Measurements from ENCODE around the gene NPLOC4. TPM values are rescaled to one million over a fixed set of nuclear protein-coding genes. Genes with fewer than 3 reads are reported as not detected.

Gene NPLOC4
- total and polyA plus RNA-seq, 2 of the 13 experiments (the other 11 are each of a cell fraction or from before 2014, with no cell fraction given), result 57.0 to 97.0 TPM

DNA sequence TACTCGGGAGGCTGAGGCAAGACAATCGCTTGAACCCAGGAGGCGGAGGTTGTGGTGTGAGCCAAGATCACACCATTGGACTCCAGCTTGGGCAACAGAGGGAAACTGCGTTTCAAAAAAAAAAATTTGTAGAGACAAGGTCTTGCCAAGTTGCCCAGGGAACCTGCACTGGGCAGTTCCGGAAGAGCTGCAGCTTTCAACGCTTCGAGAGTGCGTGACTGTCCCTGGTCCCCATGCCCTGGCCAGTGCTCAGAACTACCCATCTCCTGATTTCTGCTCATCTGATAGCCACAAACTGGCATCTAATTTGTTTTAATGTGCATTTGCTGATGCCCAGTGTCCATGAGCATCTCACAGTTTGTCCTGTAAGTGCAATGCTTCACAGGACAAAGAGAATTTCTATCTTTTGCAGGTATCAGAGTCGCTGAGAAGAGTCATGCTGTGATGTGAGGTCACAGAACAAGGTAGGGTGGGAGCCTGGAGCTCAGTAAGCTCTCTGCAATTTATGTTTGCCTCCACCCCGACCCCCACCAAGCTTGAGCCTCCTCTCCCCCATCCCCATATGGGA is 128.2 kb downstream of the NPLOC4 start (continued):
- TF ChIP-seq ZMYM4 (CRISPR knock-in tag; IDR thresholded peaks at IDR 0.05) (no peak), SETDB1 (CRISPR knock-in tag; IDR thresholded peaks at IDR 0.05; ENCODE audit: borderline replicate concordance) (no peak), ZNF777 (CRISPR knock-in tag; IDR thresholded peaks at IDR 0.05) (0 out of 2 replicates have a peak, but pooled peaks have one; percentile 5), ELF3 (CRISPR knock-in tag; IDR thresholded peaks at IDR 0.05) (no peak), FLYWCH1 (CRISPR knock-in tag; IDR thresholded peaks at IDR 0.05) (no peak), ZSCAN30 (CRISPR knock-in tag; IDR thresholded peaks at IDR 0.05) (no peak), ZNF124 (CRISPR knock-in tag; IDR thresholded peaks at IDR 0.05) (no peak), RBFOX2 (IDR thresholded peaks at IDR 0.05; ENCODE audit: low read depth, low read length) (peak; percentile 76), PHF20 (CRISPR knock-in tag; IDR thresholded peaks at IDR 0.05) (no peak), SIN3B (IDR thresholded peaks at IDR 0.05; ENCODE audit: low read length) (no peak), ZNF10 (CRISPR knock-in tag; IDR thresholded peaks at IDR 0.05; ENCODE audit: borderline replicate concordance, low read depth) (no peak), HDAC1 (CRISPR knock-in tag; IDR thresholded peaks at IDR 0.05) (no peak), KDM2A (CRISPR knock-in tag; IDR thresholded peaks at IDR 0.05; ENCODE audit: borderline replicate concordance, low read depth) (peak; percentile 38; the same call in 1 of the 2 replicates), ZFP37 (CRISPR knock-in tag; IDR thresholded peaks at IDR 0.05; ENCODE audit: borderline replicate concordance) (0 out of 2 replicates have a peak, but pooled peaks have one; percentile 24), HNRNPL (IDR thresholded peaks at IDR 0.05; ENCODE audit: low read depth, low read length) (0 out of 2 replicates have a peak, but pooled peaks have one; percentile 23), ZNF232 (CRISPR knock-in tag; IDR thresholded peaks at IDR 0.05; ENCODE audit: borderline replicate concordance) (0 out of 2 replicates have a peak, but pooled peaks have one; percentile 3), MBD4 (IDR thresholded peaks at IDR 0.05; ENCODE audit: borderline replicate concordance, low read length) (no peak), SIN3A (IDR thresholded peaks at IDR 0.05; ENCODE audit: borderline replicate concordance, low read depth, low read length) (no peak), TEAD2 (CRISPR knock-in tag; IDR thresholded peaks at IDR 0.05) (no peak)
- TF ChIP-seq, protein P1, sequence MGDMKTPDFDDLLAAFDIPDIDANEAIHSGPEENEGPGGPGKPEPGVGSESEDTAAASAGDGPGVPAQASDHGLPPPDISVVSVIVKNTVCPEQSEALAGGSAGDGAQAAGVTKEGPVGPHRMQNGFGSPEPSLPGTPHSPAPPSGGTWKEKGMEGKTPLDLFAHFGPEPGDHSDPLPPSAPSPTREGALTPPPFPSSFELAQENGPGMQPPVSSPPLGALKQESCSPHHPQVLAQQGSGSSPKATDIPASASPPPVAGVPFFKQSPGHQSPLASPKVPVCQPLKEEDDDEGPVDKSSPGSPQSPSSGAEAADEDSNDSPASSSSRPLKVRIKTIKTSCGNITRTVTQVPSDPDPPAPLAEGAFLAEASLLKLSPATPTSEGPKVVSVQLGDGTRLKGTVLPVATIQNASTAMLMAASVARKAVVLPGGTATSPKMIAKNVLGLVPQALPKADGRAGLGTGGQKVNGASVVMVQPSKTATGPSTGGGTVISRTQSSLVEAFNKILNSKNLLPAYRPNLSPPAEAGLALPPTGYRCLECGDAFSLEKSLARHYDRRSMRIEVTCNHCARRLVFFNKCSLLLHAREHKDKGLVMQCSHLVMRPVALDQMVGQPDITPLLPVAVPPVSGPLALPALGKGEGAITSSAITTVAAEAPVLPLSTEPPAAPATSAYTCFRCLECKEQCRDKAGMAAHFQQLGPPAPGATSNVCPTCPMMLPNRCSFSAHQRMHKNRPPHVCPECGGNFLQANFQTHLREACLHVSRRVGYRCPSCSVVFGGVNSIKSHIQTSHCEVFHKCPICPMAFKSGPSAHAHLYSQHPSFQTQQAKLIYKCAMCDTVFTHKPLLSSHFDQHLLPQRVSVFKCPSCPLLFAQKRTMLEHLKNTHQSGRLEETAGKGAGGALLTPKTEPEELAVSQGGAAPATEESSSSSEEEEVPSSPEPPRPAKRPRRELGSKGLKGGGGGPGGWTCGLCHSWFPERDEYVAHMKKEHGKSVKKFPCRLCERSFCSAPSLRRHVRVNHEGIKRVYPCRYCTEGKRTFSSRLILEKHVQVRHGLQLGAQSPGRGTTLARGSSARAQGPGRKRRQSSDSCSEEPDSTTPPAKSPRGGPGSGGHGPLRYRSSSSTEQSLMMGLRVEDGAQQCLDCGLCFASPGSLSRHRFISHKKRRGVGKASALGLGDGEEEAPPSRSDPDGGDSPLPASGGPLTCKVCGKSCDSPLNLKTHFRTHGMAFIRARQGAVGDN (CRISPR knock-in tag; IDR thresholded peaks at IDR 0.05), result peak; percentile 35
- TF ChIP-seq, protein P2, sequence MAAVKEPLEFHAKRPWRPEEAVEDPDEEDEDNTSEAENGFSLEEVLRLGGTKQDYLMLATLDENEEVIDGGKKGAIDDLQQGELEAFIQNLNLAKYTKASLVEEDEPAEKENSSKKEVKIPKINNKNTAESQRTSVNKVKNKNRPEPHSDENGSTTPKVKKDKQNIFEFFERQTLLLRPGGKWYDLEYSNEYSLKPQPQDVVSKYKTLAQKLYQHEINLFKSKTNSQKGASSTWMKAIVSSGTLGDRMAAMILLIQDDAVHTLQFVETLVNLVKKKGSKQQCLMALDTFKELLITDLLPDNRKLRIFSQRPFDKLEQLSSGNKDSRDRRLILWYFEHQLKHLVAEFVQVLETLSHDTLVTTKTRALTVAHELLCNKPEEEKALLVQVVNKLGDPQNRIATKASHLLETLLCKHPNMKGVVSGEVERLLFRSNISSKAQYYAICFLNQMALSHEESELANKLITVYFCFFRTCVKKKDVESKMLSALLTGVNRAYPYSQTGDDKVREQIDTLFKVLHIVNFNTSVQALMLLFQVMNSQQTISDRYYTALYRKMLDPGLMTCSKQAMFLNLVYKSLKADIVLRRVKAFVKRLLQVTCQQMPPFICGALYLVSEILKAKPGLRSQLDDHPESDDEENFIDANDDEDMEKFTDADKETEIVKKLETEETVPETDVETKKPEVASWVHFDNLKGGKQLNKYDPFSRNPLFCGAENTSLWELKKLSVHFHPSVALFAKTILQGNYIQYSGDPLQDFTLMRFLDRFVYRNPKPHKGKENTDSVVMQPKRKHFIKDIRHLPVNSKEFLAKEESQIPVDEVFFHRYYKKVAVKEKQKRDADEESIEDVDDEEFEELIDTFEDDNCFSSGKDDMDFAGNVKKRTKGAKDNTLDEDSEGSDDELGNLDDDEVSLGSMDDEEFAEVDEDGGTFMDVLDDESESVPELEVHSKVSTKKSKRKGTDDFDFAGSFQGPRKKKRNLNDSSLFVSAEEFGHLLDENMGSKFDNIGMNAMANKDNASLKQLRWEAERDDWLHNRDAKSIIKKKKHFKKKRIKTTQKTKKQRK (IDR thresholded peaks at IDR 0.05; ENCODE audit: low read length), result 0 out of 2 replicates have a peak, but pooled peaks have one; percentile 24
- TF ChIP-seq, protein P3, sequence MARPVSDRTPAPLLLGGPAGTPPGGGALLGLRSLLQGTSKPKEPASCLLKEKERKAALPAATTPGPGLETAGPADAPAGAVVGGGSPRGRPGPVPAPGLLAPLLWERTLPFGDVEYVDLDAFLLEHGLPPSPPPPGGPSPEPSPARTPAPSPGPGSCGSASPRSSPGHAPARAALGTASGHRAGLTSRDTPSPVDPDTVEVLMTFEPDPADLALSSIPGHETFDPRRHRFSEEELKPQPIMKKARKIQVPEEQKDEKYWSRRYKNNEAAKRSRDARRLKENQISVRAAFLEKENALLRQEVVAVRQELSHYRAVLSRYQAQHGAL (CRISPR knock-in tag; IDR thresholded peaks at IDR 0.05; ENCODE audit: not compliant biosample characterization), result no peak

All from HepG2 (cell line).